GM10248 (cell line): ENCODE measurements around the gene CDKN2D.
A peak's percentile ranks its signal among the peaks of the same experiment; 100 is the strongest.

Source experiments
- CTCF ChIA-PET: fragments of 300-600 bp; sonication (Branson Sonifier 250); formaldehyde crosslinking; extraction: SDS; loops from one replicate; lab custom pipeline; 2021; ENCODE audit warnings: antibody characterized with exemption; lab: Yijun Ruan, JAX
- POLR2A ChIA-PET: fragments of 350-650 bp; sonication (Branson Sonifier 250); formaldehyde crosslinking; extraction: SDS; loops from one replicate; lab custom pipeline; 2020; ENCODE audit warnings: antibody characterized with exemption; lab: Yijun Ruan, JAX
- DNase-seq: peaks from one replicate; pipeline ENCODE4 v3.0.0; 2012; ENCODE audit errors: extremely low spot score
- TF ChIP-seq, protein P1 (sequence below): IDR thresholded peaks from 2 replicates; pipeline ENCODE4 v1.5.1; 2012; ENCODE audit warnings: mild to moderate bottlenecking, low read depth; ENCODE audit errors: extremely low read depth, missing control alignments, control extremely low read depth

The CDKN2D gene

DNA sequence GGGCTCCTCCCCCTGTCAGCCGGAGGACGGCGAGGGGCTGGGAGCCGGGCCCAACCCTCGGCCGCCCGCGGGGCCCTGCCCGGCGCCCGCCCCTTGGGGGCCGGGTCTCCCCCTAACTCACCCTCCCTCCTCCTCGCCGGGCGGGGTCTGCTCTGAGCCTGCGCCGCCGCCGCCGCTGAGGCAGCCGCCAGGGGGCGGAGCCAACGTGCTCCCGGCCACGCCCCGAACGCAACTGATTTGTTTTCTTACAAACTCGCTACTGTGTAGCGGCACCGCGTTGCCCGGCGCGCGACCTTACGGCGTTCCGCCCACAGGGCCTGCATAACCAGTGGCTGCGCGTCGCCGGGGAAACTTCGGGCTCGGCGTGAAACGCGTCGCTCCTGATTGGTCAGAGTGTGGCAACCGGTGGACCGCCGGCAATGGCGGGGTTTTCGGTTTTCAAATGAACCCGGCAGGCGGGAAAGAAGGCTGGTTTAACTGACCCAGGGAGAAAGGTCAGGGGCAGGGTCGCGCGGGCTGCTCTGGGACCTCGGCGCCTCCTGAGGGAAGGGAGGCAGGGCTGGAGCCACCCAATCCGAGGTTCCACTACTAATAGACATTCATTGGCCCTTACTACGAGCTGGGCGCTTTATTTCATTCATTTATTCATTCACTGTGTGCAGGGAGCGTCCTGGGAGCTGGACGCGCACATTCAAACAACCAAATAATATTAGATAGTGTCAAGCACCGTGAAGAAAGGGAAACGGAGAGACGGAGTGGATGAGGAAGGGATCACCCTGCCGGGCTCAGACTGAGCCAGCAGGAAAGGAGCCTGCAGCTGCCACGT is at the start of gene CDKN2D:
TSS of gene CDKN2D (minus strand) at position 154 of the 826 bp plus-strand sequence. CDS start 326 bp downstream, outside the sequence.
- POLR2A ChIA-PET = no interaction called here
- DNase-seq = peak; percentile 94
- TF ChIP-seq, protein P1, sequence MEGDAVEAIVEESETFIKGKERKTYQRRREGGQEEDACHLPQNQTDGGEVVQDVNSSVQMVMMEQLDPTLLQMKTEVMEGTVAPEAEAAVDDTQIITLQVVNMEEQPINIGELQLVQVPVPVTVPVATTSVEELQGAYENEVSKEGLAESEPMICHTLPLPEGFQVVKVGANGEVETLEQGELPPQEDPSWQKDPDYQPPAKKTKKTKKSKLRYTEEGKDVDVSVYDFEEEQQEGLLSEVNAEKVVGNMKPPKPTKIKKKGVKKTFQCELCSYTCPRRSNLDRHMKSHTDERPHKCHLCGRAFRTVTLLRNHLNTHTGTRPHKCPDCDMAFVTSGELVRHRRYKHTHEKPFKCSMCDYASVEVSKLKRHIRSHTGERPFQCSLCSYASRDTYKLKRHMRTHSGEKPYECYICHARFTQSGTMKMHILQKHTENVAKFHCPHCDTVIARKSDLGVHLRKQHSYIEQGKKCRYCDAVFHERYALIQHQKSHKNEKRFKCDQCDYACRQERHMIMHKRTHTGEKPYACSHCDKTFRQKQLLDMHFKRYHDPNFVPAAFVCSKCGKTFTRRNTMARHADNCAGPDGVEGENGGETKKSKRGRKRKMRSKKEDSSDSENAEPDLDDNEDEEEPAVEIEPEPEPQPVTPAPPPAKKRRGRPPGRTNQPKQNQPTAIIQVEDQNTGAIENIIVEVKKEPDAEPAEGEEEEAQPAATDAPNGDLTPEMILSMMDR = no peak
- CTCF ChIA-PET = interaction anchor here (0.6 to 5.6 kb wide), 11 partner anchors 12 to 164 kb away, joined by 3 to 46 read pairs (median 4); partner anchors contain the start of gene QTRT1

DNA sequence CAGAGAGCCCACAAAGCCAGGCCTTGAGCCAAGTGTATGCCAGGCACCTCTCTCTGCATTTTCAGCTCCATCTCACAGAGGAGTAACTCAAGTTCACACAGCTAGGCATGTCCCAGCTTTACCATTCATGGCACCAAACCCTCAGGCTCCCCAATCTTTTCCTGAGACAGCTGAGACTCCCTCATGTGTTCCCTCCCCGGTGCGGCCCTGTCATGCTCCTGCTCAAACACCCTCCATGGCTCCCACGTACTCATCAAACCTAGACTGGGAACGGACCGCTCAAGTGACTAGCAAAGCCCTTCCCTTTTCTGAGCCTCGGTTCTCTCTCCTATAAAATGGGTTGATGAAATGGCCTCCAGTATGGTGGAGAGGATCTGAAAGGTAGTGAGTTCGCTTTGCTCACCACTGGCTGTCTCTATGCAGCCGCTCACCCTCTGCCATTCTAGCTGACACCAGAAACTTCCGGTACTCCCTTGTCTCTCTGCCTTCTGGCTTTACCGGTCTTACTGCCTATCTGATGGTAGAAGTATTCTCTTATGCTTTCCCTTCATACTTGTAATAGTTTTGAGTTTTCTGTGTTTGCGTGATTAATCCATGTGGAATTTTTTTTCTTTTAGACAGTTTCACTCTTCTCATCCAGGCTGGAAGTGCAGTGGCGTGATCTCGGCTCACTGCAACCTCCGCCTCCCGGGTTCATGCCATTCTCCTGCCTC is 48.8 kb upstream of the CDKN2D start:
- CTCF ChIA-PET = interaction anchor here (1.1 to 1.8 kb wide), 3 partner anchors 36 to 134 kb away, joined by 3 to 6 read pairs (median 6); no protein-coding TSS in a partner anchor
- TF ChIP-seq, protein P1 = no peak
- POLR2A ChIA-PET = no interaction called here
- DNase-seq = no peak

DNA sequence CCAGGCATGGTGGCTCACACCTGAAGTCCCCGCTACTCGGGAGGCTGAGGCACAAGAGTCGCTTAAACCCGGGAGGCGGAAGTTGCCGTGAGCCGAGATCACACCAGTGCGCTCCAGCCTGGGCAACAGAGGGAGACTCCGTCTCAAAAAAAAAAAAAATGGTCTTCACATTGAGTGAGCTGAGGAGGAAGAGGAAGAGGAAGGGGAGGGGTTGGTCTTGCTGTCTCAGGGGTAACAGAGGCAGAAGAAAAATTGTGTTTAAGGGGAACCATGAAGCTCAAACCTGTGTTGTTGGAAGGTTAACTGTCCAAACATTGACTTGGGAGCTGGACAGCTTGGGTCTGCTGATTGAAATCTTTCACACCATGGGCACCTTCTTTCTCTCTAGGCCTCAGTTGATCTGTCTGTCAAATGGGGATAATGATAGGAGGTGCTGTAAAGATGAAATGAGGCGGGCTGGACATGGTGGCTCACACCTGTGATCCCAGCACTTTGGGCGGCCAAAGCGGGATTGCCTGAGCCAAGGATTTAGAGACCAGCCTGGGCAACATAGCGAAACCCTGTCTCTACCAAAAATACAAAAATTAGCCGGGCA is 46.7 kb upstream of the CDKN2D start:
- ChIA-PET POLR2A (interaction anchor here (0.6 kb wide), 2 partner anchors 32 to 52 kb away, joined by 5 to 9 read pairs; no protein-coding TSS in a partner anchor), CTCF (interaction anchor here (1.0 kb wide), 1 partner anchor 29 kb away, joined by 4 read pairs; no protein-coding TSS in a partner anchor)
- TF ChIP-seq, protein P1 = no peak
- no peak for DNase-seq

DNA sequence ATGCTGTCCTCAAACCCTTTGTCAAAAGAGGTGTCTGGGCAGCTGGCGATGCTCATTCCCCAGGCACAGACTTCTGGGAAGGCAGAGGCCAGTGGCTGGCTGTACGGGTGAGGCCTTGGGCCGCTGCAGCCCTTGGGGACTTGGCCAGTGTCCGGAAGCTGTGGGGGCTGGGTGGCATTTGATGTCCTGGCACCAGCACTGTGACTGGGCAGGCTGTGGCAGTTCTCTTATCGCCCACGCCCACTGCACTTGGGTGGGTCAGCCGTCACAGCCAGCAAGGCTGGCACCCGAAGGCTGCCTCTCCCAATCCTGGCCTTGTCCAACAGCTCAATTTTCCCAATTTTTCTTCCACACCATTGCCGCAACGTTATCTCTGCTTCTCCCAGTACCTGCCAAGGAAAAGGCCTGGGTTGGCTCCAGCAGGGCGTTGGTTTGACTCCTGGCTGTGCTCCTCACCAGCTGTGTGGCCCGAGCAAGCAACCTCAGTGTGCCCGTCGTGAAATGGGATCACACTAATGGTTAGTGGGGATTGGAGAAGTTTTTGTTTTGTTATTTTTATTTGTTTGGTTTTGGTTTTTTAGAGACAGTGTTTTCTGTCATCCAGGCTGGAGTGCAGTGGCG is 43.8 kb upstream of the CDKN2D start:
- peak; percentile 13 for DNase-seq
- TF ChIP-seq, protein P1 = no peak
- ChIA-PET POLR2A (no interaction called here), CTCF (interaction anchor here (1.2 to 2.3 kb wide), 4 partner anchors 18 to 34 kb away, joined by 3 to 16 read pairs (median 11); no protein-coding TSS in a partner anchor)

DNA sequence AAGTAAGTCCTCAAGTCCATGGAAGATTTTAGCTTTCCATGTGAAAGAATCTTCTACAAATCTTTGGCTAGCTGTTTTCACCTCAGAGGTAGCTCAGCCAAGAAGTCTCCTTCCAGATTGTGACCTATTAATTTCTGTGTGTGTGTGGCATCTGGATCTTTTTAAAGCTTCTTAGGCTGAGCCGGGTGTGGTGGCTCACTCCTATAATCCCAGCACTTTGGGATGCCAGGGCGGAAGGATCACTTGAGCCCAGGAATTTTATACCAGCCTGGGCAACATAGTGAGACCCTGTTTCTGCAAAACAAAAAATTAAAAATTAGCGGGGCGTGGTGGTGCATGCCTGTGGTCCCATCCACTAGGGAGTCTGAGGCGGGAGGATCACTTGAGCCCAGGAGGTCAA is 43.1 kb upstream of the CDKN2D start:
- TF ChIP-seq, protein P1 = no peak
- POLR2A ChIA-PET = interaction anchor here (0.6 kb wide), 1 partner anchor 50 kb away, joined by 5 read pairs; no protein-coding TSS in a partner anchor
- DNase-seq = no peak
- CTCF ChIA-PET = interaction anchor here (1.2 to 2.3 kb wide), 4 partner anchors 17 to 35 kb away, joined by 3 to 16 read pairs (median 11); no protein-coding TSS in a partner anchor
